Measurements from ENCODE around the gene ADCY2.
"Not testable (repeated sequence)": the region's sequence is repeated elsewhere in the genome, so short reads cannot be mapped to it uniquely, and the experiment has no call there.

The ADCY2 gene

DNA sequence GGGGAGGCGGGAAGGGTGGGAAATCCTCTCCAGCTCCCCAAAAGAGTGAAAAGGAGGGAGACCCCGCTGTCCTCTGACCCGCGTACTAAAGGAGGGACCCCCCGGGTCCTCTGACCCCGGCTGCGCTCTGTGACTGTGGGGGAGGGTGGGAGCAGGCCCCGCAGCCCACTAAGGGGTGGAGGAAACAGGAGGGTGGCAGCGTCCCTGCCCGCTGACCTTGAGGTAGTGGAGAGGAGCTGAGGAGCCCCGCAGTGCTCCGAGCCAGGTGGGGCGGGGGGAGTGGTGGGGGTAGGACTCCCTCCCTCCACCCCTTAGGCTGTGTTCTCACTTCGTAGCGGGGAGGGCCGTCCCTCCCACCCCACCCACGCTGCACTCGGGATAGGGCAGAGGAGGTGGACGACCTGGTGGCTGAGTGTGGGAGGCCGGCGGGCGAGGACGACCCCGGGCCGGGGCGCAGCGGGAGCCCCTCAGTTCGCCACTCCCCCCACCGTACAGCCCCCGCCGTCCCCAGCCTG is 449 bp upstream of the ADCY2 start:
- no peak for DNase-seq (ENCODE audit: low spot score)

DNA sequence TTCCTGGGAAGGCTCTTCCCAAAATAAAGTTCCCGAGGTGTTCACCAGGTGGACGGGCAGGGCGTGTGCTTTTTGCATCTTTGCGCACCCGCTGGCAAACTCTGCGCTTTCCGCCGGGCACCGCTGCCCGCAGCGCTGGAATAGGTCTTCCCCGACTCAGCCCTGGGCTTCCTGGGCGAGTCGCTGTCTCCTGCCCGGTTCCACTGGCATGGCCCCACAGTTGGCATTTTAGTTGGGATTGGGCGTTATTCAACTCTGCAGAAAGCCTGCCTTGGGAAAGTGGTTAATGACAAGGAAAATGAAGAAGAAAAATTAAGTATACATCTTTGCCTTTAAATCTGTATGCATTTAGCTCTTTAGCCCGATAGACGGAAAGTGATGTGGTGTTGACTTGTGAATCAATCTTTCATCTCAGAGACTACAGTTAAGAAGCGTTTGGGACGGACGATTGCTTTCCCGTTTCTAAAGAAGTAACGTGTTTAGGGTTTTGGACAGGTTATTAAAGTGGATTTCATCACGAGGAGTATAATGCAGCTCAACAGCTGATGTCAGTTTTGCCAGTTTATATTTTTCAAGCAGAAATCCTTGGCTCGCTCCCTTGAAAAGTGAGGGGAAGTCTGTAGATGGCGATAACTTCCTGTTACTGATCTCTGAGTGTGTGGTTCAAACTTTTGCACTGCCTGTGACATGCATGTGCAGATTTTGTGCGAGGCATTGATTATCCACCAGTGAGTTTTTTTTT is 946 bp downstream of the ADCY2 start:
- DNase-seq (ENCODE audit: low spot score): no peak

DNA sequence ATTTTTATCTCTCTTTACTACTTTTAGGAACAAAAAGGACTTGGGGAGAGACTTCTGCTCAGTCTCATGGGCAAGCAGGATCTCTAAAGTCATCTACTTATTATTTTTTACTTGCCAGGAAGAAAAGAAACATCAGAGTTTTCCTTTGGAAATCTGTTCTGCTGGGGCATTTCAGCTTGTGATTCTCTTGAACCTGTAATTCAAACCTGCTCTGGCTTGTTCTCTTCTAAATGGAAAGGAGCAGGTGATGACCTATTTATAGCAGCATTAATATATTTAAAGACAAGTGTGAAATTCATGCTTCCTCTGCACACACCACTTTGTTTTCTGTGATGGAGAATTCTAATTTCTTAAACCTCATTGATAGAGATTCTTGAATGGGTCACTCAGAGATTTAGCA is 2.0 kb downstream of the ADCY2 start:
- DNase-seq (ENCODE audit: low spot score): no peak

DNA sequence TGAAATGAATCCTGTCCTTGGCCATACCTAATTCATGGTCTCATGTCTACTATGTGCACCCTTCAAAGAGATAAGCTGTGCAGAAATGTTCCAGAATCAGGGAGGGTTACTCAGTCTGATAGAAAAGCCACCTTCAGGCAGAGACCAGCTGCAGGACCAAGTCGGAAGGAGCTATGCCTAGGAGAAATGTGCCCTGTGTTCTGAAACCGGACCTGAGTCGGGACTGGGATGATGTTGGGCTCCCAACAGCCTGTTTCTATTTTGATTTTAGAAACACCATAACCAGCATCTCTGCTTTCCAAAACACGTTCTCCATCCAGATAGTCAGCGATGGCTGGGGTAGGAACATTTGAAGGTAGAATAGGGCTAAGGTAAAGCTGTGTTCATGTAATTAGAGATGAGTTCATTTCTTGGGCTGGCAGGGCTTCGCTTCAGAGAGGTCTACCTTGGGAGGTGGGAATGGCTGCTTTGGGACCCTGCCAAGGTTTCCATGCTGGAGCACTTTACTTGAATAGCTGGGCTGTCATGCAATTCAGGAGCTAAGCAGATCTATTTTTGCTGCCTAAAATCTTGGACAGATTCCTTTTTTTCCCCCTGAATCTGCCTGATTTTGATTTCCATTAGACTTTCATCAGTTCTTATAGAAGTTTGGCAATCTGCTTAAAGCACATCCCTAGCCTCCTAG is 2.8 kb downstream of the ADCY2 start:
- DNase-seq (ENCODE audit: low spot score): no peak

DNA sequence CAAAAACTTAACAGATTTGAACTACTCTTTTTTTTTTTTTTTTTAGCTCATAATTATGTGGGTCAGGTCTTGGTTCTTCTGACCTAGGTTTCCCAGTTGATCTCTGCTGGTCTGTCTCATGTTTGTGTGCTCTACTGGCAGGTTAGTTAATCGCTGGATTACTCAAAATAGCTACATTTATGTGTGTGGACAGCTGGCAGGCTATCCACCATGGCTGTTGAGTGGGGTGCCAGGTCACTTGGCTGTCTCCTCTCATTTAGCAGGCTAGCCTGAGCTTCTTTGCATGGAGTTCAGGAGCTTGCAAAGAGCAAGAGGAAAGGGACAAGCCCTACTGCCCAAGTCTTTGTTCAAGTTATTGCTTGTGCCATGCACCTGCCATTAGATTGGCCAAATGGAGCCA is 9.3 kb downstream of the ADCY2 start:
- no peak for DNase-seq (ENCODE audit: low spot score)

DNA sequence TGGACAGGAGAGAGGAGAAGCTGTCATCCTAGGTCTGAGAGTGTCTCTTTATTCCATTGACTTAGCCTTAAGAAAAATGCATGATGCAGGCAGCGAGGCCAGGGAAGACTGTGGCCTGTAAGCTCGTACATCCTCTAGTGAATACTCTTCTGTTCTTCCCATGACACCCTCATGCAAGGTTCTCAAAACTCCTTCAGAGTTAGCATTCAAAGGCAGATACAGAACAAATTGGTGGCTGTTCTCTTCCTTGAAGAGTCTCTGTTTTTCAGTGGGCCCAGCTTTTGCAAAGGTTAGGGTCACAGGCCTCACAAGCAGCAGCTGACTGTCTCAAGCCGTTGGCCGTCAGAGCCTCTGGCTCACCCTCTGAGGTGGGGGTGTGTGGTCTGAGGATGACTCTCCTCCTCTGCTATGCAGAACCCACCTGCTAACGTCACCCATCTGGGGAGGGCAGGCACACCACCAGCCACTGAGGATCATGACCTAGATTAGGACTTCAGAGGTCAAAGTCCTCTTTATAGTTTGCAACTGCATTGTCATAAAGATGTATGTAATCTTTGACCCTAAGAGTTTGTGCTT is 15.1 kb downstream of the ADCY2 start:
- no peak for DNase-seq (ENCODE audit: low spot score)

DNA sequence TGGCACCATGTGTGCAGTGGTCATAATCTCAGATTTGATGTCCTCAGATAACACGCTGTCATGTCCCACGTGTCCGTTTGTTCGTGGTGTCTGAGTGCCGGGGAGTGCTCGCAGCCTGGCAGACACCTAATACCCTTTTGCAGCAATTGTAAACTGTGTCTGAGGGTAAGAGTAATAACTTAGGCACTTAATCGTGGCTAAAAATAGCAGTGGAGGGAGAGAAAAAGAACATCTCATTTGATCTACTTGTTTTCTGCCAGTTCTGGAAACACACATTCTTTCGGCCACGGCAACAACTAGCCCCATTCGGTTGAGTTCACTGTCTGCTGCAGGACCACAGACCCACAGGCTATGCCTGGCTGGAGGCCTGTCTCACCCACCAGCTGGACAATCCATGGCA is 16.5 kb downstream of the ADCY2 start:
- no peak for DNase-seq (ENCODE audit: low spot score)

DNA sequence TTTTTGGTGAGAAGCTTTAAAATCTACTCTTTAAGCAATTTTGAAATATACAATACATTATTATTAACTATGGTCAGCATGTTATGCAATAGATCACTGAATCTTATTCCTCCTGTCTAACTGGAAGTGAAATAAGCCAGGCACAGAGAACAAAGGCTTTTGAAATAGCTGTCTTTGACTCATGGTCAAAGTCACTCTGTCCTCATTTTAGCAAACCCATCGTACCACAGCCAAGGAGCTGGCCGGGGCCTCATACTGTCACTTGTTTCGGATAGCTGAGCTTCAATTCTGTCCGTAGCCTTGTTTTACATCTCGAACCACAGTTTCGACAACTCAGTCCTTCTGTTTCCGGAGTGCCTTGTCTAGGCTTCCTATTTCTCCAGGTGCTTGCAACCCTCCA is 19.2 kb downstream of the ADCY2 start:
- DNase-seq (ENCODE audit: low spot score): no peak

DNA sequence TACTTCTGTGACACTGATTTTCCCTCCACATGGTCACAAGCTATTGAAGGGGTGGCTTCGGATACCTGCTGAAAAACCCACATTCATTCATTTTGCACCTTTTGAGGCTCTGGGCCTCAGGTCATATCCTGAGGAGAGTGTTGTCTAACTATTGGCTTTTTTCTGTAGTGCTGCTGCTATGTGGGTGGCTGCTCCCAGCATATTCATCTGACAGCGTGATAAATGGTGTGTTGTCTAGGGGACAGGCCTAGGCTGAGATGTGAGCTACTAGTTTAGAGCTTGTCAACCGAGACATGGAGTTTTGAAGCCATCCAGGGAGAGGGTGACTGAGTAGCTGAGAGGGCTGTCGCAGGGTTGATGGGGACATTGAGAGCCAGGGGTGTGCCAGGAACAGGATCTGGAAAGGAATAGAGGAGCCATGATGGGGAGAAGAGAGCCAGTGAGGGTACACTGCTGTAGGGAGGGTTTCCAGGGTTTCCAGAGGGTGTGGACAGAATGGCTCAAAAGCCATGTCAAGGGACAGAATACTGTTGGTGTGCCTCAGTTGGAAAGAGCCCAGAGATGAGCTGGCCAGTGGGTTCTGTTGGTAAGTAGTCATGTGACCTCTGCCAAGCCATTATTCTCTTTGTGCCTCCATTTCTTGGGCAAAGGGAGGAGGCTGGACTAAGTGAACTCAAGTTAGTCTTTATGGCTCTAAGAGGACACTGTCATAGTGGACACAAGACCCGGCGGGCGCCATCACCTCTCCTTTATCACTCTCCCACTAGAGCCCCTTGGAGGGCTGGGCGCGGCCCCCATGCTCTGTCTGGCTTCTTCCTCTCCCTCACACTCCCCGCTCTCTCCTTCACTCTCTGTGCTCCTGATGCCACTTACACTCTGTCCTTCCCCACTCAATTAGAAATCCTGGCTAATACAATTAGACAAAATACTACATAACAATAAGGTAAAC is 19.9 kb downstream of the ADCY2 start:
- DNase-seq (ENCODE audit: low spot score): no peak

DNA sequence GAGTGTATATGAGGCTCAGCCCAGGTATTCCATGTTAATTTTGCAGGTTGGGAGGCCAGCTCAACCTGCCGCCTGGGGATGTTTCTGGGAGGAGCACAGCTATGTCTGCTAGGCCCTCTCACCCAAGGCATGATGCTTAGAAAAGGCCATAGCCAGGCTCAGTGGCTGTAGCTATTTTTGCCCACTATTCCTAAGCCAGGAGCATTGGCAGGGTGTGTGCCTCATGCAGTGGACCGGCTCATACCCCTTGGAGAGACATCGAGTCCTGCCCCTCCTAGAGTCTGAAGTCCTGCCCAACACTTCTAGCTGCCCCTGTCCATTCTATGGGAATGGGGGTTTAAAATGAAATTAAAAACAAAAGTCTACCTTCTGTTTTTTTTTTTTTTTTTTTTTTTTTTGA is 22.3 kb downstream of the ADCY2 start:
- no peak for DNase-seq (ENCODE audit: low spot score)

DNA sequence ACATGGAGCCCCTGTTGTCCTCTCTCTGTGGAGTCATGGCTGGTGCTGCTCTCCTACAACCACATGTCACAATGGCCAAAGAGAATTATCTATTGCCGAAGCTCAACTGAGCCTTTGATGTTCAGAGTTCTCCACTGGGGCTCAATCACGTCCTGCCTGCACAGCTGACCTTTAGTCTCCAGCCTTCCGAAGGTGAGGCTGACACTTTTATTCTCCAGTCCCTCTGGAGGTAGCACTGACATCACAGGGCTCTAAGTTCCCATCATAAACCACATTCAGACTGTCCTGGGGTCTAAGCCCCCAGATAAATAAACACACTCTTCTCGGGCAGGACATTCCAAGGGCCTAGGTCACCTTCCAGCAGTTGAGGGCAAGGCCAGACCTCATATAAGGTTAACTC is 23.4 kb downstream of the ADCY2 start:
- DNase-seq (ENCODE audit: low spot score): no peak

DNA sequence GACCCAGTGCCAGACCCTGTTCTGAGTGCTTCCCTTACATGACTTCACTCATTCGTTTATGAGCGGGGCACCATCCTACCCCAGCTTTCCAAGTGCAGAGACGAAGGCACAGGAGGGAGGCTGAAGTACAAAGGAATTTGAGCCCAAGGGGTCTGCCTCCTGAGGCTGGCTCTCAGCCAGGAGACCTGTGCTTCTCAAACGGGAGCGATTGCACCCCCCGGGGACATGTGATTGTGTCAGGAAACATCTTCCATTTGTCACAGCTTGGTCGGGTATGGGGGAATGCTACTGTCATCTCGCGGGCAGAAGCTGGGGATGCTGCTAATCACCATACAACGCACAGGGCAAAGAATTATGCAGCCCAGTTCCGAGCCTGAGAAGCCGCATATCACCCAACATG is 23.9 kb downstream of the ADCY2 start:
- DNase-seq (ENCODE audit: low spot score): peak; percentile 17

DNA sequence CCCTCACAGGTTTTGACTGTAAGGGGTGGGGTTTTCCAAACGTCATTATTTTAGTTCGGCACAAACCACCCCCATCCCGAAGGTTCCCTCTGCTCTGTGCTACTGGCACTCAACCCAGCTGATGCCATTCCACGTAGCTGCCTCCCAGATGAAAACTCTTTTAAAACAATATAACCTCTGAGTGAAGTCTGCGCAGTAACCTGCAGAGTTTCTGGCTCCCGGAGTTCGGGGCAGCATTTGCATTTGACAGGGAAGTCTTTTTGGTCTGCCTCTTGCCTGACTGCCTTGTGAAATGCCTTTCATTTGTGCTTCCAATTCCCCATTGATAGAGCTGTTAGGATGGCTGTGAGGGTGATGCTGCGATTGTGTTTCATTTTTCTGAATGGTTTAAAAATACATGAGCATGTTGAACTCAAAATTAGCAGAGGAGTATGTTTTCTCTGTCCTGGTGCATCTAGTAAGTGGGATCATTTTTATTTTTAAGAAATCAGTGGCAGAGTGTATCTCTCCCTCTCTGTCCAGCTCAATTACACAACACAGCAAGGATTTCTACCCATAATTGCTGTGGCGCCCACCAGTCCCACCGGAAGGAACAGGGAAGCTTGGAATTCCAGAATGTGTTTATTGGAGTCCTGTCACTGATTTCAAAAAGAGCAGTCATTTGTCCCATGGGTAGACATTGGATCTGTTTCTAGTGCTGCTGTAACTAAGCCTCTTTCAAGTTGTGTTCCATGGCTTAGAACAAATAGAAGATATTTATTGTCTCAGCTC is 24.8 kb downstream of the ADCY2 start:
- DNase-seq (ENCODE audit: low spot score): peak; percentile 31

DNA sequence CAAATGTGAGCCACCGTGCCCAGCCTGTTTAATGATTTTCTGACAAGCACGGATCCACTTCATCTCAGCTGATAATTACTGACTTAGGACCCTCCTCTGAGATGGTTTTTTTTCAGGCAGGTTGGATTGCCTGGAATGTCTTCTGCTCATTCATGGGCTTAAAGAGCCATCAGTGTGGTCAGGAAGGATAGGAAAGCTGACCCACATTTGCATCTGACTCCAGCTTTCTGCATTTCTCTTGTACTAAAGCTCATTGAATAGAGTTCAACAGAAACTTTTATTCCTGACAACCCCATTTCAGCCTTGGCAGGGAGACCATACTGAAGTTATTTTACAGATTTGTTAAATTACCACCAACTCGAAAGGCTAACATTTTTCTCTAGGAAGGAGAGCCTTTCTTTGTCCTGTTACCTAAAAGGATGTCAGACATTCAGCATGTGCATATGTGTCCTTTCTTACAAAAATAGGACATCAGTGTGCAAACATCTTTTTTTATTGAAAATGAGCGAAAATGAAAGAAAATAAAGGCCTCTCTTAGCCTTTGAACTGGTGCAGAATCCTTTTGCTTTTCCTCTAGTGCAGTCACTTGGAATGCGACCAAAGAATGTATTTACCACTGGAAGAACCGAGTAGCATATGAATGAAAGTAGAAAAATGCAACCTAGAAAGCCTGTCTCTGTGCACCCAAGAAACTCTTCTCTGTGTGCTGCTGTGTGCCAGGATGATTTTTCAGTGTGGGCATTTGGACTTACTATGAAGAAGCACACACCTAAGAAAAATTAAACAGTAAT is 26.6 kb downstream of the ADCY2 start:
- no peak for DNase-seq (ENCODE audit: low spot score)

DNA sequence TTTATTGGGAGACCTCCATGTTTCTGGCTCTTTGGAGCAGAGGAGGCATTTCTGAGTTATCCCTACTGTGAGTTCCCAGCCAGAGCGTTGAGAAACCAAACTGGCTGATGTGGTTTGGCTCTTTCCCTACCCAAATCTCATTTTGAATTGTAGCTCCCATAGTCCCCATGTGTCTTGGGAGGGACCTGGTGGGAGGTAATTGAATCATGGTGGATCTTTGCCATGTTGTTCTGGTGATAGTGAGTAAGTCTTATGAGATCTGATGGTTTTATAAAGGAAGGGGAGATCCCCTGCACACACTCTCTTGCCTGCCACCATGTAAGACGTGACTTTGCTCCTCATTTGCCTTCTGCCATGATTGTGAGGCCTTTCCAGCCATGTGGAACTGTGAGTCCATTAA is 27.3 kb downstream of the ADCY2 start:
- not testable (repeated sequence) for DNase-seq (ENCODE audit: low spot score)

DNA sequence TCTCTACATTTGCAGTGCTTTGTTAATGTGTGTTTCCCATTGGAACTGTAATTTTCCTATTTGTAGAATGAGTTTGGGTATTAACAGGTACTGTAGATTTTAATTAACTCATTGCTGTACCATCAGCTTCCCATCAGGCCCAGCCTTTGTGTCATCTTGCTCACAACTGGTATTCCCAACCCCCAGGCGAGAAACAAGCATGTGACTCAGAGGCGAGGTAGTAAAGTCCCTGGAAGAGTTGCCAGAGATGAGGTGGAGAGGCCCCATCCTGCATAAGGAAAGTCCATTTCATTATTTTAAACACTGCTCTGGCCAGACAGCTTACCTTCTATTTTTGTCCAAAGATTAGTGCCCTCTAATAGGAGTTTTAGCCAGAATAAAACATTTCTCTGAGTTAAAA is 29.9 kb downstream of the ADCY2 start:
- DNase-seq (ENCODE audit: low spot score): no peak

DNA sequence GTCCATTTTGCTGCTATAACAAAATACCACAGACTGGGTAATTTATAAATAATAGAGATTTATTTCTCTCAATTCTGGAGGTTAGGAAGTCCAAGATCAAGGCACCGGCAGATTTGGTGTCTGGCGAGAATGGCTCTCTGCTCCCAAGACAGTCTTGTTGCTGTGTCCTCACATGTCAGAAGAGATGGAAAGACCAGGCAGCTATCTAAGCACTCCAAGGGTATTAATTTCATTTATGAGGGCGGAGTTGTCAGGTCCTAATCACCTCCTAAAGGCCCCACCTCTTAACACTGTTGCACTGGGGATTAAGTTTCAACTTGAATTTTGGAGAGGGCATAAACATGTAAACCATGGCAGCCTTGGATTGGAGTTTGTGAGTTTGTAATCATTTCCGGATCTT is 30.3 kb downstream of the ADCY2 start:
- no peak for DNase-seq (ENCODE audit: low spot score)

DNA sequence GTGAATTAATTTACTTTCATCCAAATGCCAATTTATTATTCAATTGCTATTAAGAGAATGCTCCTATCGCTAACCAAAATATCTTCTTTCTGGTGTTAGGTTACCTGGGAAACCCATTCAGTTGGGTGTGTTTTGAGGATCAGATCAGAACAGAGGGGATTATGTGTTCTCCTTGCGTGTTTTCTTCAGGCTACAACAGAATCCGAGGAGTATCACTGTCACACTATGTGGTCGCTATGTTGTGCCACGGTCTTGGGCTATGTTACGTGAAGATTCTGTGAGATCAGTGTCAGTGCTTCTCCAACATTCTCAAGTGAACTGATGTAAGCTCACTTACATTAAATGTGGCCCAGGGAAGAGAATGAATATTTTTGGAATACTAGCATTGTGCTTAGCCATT is 39.0 kb downstream of the ADCY2 start:
- DNase-seq (ENCODE audit: low spot score): no peak

DNA sequence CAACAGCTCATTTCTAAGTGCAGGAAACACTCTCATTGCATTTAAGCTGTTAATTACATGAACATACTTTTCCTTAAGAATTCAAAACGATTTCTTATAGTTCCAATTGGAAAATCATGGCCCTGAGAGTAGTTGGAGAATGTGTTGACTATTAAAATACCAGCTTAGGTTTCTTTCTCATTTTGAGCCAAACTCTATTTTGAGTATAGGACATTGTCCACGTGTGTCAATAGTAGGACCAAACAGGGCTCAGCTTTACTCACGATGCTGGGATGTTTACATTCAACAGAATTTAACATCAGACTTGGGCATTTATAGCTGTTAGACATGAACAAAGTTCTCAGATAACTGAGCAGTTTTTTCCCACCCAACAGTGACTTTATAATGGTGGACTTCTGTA is 39.6 kb downstream of the ADCY2 start:
- no peak for DNase-seq (ENCODE audit: low spot score)

DNA sequence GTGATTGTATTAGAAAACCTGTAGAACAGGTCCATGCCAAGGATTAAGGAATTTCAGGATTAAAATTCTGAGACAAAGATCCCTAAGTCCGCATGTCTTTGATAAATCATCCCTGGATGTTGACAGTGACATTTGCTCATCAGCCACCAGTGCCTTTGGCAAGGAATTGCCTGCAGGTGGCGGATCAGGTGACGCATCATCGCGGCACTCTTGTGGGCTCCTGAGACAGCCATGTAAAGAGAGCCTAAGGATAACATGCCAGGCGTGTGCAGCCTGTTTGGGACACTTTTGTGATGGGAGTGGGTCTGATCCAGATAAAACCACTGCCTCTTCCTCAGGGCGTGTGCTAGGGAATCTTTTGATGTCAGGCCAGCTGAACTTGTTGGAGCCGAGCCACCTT is 40.6 kb downstream of the ADCY2 start:
- DNase-seq (ENCODE audit: low spot score): no peak

DNA sequence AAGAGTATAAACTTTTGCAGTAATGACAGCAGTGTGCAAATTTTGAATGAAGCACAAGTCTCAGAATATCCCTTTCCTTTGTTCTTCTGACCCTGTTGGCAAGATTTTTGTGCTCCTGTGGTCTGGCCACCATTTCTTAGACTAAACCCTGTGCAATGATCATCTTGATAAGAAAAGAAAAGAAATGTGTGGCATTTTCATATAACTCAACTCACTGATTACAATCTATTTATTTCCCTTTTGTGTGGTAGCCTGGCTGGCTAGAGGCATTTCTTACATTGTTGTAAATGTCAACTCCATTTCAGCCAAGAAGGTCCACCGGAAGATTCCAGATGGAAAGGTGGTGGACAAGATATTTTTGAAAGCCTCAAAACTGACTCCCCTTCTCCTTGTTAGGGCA is 41.9 kb downstream of the ADCY2 start:
- DNase-seq (ENCODE audit: low spot score): no peak
